Heart left ventricle (tissue), 16 donors: ENCODE results near the gene C1QA. TPM values are rescaled to one million over a fixed set of nuclear protein-coding genes. Genes with fewer than 3 reads are reported as not detected.
A peak's percentile ranks its signal among the peaks of the same experiment; 100 is the strongest.

Source experiments
- ATAC-seq, 4 donors: fragments of 200-7000 bp; cut with Tn5 transposase; one replicate each; pipeline ENCODE4 v1.9.1; 2020 to 2022; ENCODE audit warnings: moderate library complexity in 4 of 4, mild to moderate bottlenecking in 3 of 4, moderate number of reproducible peaks in 1 of 4
- DNase-seq, 5 donors: peaks; one replicate each; pipeline ENCODE4 v3.0.0-alpha.2; 2020
- H3K27ac ChIP-seq, 12 donors: fragments of 200-600 bp; sonication (generic) in 4 of 12; one replicate each; pipeline versions ENCODE4 v1.5.0 to v1.8.0; 2016 to 2022; ENCODE audit warnings: mild to moderate bottlenecking in 2 of 12
- H3K27me3 ChIP-seq, 9 donors: fragments of 200-600 bp; sonication (generic) in 2 of 9; one replicate each; pipeline versions ENCODE4 v1.5.1 to v1.8.0; 2016 to 2022; ENCODE audit warnings: mild to moderate bottlenecking in 3 of 9
- H3K36me3 ChIP-seq, 9 donors: fragments of 200-600 bp; sonication (generic) in 2 of 9; one replicate each; pipeline versions ENCODE4 v1.5.0 to v1.8.0; 2018 to 2022; ENCODE audit warnings: mild to moderate bottlenecking in 2 of 9
- H3K4me1 ChIP-seq, 12 donors: fragments of 200-600 bp; sonication (generic) in 4 of 12; one replicate each; pipeline versions ENCODE4 v1.5.0 to v1.8.0; 2016 to 2022; ENCODE audit warnings: mild to moderate bottlenecking in 3 of 12
- H3K4me3 ChIP-seq, 12 donors: fragments of 200-600 bp; sonication (generic) in 4 of 12; one replicate each; pipeline versions ENCODE4 v1.5.0 to v1.8.0; 2017 to 2022; ENCODE audit warnings: mild to moderate bottlenecking in 9 of 12, moderate library complexity in 4 of 12
- H3K9me3 ChIP-seq, 12 donors: fragments of 200-600 bp; sonication (generic) in 4 of 12; one replicate each; pipeline versions ENCODE4 v1.5.0 to v1.8.0; 2016 to 2022; ENCODE audit warnings: mild to moderate bottlenecking in 1 of 12
- POLR2A ChIP-seq, 2 donors: fragments of 450-650 bp; IDR thresholded peaks; one replicate each; pipeline ENCODE4 v1.6.1; 2017; ENCODE audit warnings: antibody characterized with exemption in 2 of 2, mild to moderate bottlenecking in 2 of 2, moderate library complexity in 2 of 2
- WGBS, 4 donors: extraction: QIAGEN DNeasy Blood & Tissue Kit in 2 of 4; methylation state at CpG; one replicate each; pipeline versions ENCODE4 v1.1.5 to v1.1.7; 2013 to 2018; 5-methylcytosine and 5-hydroxymethylcytosine counted together
- intact Hi-C, 10 donors: fragments of 100-400 bp; cut with DNase I; formaldehyde crosslinking; loops; one replicate each; pipeline versions ENCODE4 v1.11.1 to v1.14.2; 2022
- polyA plus RNA-seq, 2 donors: library from polyadenylated mRNA; stranded (reverse); fragments of 200-250 nt; gene quantifications; one replicate each; pipeline ENCODE4 v1.2.3, GENCODE V29; 2013
- total RNA-seq, 9 donors: library from RNA; depleted of rRNA in 2 of 9; stranded (reverse); fragments of >200 nt in 2 of 9; fragmentation: NEBNext Ultra II Directional in 3 of 9; extraction: Animal tissue kit (Norgen Biotek cat#: 25700) in 3 of 9; gene quantifications; one replicate each; pipeline versions ENCODE4 v1.1.0 to v1.2.4, GENCODE V29; 2016 to 2023
- TF ChIP-seq, protein P1 (sequence below), 12 donors: fragments of 200-600 bp; sonication (generic) in 4 of 12; IDR thresholded peaks; one replicate each; pipeline versions ENCODE4 v1.5.0 to v1.8.0; 2018 to 2022; ENCODE audit warnings: antibody characterized with exemption in 12 of 12, mild to moderate bottlenecking in 5 of 12
- donor health status: ischemic (EF 13 %, LVEDD 7.1; RV severe dilation, severe dysfunction).
- donor health status: healthy with polysubstance abuse.
- donor health status: DM: no; HTN: yes; CAD: no.
- donor health status: DM: no; HTN: no; CAD: no.
- donor health status: ischemic (EF 25% LVEDD 6.9; RV normal size, moderate dysfunction).
- donor health status: ischemic (EF 25% LVEDD 5.7; RV mildly dilated, moderate dysfunction).
- donor health status: healthy.
- donor health status: DM: yes; HTN: yes; CAD: no.
- donor health status: ischemic (EF 35%, LVEDD 5.7; RV mildly dilated, moderate dysfunction).
- donor health status: nonischemic (EF 11% LVEDD 7.7; RV severe dilation, severe dysfunction).
- donor health status: DM: yes; HTN: yes; CAD: no.
- donor health status: PGD.
- donor health status: ischemic (EF 29% LVEDD 5.4; RV normal size, mild dysfunction).
- donor health status: nonischemic (EF 23%, LVEDD 6.1; RV moderate dilation, normal function).

C1QA gene
- total and polyA plus RNA-seq, 11 donors, result 24.8 to 675 (median 46.6) TPM

DNA sequence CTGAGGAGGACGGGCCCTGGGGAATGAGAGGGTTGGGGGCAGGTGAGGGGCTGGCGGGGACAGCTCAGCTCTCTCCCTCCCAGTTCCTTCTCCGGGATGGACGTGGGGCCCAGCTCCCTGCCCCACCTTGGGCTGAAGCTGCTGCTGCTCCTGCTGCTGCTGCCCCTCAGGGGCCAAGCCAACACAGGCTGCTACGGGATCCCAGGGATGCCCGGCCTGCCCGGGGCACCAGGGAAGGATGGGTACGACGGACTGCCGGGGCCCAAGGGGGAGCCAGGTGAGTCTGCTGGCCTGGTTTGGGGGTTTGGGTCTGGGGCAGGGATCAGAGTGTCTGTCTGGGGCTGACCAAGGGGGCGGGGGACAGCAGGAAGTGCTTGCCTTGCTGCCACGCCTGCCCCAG is 7.5 kb downstream of the C1QA start:
- peaks cover 0 to 4% (median 0%) of the 10 kb centered on the region in 9 donors for H3K36me3 ChIP-seq
- WGBS, 4 donors, result 73 to 79% (median 76%) methylated on average over 9 to 12 of the region's 12 CpGs
- ATAC-seq (peak in 1 of 4 donors; percentile 2), DNase-seq (no peak)
- peaks cover 0 to 11% (median 0%) of the 10 kb centered on the region in 9 donors for H3K27me3 ChIP-seq
- peak overlapping the region in 9 of 12 donors; percentile 19 to 61 (median 38) for H3K4me3 ChIP-seq
- H3K9me3 ChIP-seq, result no peaks in the 10 kb centered on the region
- H3K4me1 ChIP-seq, result peaks cover 0 to 20% (median 0%) of the 10 kb centered on the region in 12 donors
- peak overlapping the region in 7 of 12 donors; percentile 10 to 81 (median 38) for H3K27ac ChIP-seq
- TF ChIP-seq, protein P1, sequence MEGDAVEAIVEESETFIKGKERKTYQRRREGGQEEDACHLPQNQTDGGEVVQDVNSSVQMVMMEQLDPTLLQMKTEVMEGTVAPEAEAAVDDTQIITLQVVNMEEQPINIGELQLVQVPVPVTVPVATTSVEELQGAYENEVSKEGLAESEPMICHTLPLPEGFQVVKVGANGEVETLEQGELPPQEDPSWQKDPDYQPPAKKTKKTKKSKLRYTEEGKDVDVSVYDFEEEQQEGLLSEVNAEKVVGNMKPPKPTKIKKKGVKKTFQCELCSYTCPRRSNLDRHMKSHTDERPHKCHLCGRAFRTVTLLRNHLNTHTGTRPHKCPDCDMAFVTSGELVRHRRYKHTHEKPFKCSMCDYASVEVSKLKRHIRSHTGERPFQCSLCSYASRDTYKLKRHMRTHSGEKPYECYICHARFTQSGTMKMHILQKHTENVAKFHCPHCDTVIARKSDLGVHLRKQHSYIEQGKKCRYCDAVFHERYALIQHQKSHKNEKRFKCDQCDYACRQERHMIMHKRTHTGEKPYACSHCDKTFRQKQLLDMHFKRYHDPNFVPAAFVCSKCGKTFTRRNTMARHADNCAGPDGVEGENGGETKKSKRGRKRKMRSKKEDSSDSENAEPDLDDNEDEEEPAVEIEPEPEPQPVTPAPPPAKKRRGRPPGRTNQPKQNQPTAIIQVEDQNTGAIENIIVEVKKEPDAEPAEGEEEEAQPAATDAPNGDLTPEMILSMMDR (IDR thresholded peaks at IDR 0.05), result no peak
- no peak for TF ChIP-seq POLR2A (IDR thresholded peaks at IDR 0.05)
- intact Hi-C loops, result loop anchor here in 9 of 10 donors (2.0 to 10.0 kb wide), 7 partner anchors 115 to 539 kb away; no protein-coding TSS in a partner anchor

DNA sequence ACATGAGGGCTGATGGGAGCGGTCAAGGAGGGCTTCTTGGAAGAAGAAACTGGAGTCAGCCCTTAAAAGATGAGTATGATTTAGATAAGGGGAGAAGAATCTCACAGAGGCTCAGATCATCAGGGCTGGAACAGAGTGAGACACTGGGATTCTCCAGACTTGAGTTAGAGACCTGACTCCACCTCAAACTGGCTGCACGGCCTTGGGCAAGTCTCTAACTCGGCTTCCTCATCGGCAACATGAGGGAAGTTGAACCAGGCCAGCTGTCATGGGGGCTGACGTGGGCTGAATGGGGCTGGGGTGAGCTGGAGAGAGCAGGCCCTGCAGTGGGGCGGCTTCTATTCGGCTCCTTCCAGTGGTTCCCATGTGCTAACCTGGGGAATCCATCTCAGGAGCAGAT is 9.5 kb downstream of the C1QA start:
- ATAC-seq (peak in 2 of 4 donors; percentile 9 to 17), DNase-seq (no peak)
- WGBS, 4 donors, result 67 to 76% (median 71%) methylated on average over 7 of the region's 7 CpGs
- Histone ChIP-seq H3K36me3 (peaks cover 0 to 4% (median 0%) of the 10 kb centered on the region in 9 donors), H3K27me3 (peaks cover 0 to 10% (median 0%) of the 10 kb centered on the region in 9 donors), H3K27ac (peak overlapping the region in 1 of 12 donors; percentile 81), H3K4me1 (peaks cover 0 to 20% (median 0%) of the 10 kb centered on the region in 12 donors), H3K4me3 (peak overlapping the region in 5 of 12 donors; percentile 12 to 61 (median 44)), H3K9me3 (no peaks in the 10 kb centered on the region)
- intact Hi-C loops, result loop anchor here in 4 of 10 donors (10.0 kb wide), 2 partner anchors 511 to 541 kb away; no protein-coding TSS in a partner anchor
- TF ChIP-seq, protein P1 (IDR thresholded peaks at IDR 0.05), result no peak
- TF ChIP-seq POLR2A (IDR thresholded peaks at IDR 0.05), result no peak

DNA sequence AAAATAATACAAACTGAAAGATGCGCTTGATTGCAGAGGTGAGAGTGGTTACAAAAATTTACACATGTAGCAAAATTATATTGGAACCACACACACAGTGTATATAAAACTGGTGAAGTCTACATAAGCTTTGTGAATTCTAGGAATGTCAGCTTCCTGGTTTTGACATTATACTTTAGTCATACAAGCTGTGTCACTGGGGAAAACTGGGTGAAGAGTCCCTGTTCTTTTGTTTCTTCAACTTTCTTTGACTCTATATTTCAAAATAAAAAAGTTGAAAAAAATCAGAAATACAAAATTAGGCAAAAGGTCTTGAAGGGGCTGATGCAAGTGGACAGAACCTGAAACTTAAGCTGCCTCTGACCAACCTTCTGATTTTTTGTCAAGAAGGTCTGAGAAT is 10.0 kb downstream of the C1QA start:
- no peak for DNase-seq
- 0 to 98% (median 30%) methylated on average over 1 of the region's 1 CpG for WGBS, 4 donors
- ATAC-seq, result no peak
- H3K9me3 ChIP-seq, result no peaks in the 10 kb centered on the region
- intact Hi-C loops, result loop anchor here in 4 of 10 donors (10.0 kb wide), 2 partner anchors 512 to 542 kb away; no protein-coding TSS in a partner anchor
- H3K36me3 ChIP-seq, result peaks cover 0 to 4% (median 0%) of the 10 kb centered on the region in 9 donors
- TF ChIP-seq, protein P1 (IDR thresholded peaks at IDR 0.05), result no peak
- TF ChIP-seq POLR2A (IDR thresholded peaks at IDR 0.05), result no peak
- H3K4me3 ChIP-seq, result peak overlapping the region in 2 of 12 donors; percentile 44 to 61
- peaks cover 0 to 10% (median 2%) of the 10 kb centered on the region in 9 donors for H3K27me3 ChIP-seq
- peaks cover 0 to 22% (median 0%) of the 10 kb centered on the region in 12 donors for H3K4me1 ChIP-seq
- peak overlapping the region in 1 of 12 donors; percentile 81 for H3K27ac ChIP-seq

DNA sequence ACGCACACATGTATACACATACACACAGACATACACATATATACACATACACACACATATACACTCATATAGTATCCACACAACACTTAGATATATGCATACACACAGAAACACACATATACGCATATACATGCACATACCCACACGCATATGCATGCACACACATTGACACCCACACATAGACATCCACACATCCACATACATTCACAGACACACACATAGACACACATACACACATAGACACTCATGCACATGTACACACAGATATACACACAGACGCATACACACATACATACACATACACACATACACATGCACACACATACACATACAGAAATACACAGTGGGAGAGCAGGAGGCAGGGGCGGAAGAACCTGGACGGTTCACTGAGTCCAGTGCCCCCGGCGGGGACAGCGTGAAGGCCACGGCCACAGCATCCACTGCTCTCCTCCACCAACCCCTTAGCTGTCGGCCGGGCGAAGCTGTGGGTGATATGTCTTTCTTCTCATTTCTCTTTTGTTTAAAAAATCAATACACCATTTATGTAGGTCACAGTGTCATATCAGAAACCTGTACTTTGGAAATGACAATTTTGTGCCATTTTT is 13.8 kb downstream of the C1QA start:
- TF ChIP-seq, protein P1 (IDR thresholded peaks at IDR 0.05), result no peak
- no peak for TF ChIP-seq POLR2A (IDR thresholded peaks at IDR 0.05)
- Histone ChIP-seq H3K4me3 (no peak overlapping the region), H3K36me3 (peaks cover 0 to 4% (median 0%) of the 10 kb centered on the region in 9 donors), H3K27me3 (peaks cover 0 to 35% (median 2%) of the 10 kb centered on the region in 9 donors), H3K27ac (no peak overlapping the region), H3K9me3 (no peaks in the 10 kb centered on the region), H3K4me1 (peaks cover 0 to 16% (median 0%) of the 10 kb centered on the region in 12 donors)
- intact Hi-C loops, result no loop called here
- ATAC-seq, result no peak
- WGBS, 4 donors, result 85 to 92% (median 85%) methylated on average over 13 of the region's 13 CpGs
- no peak for DNase-seq
